ENCODE results near the gene TAS2R5.

TAS2R5 gene

GRCh38 chr7:141785706-141786552 lies 4.1 kb upstream of the TAS2R5 start:
- ChIA-PET POLR2A (no interaction called here), CTCF (interaction anchor here (0.5 to 2.6 kb wide), 33 partner anchors 9 to 675 kb away, joined by 3 to 23 read pairs (median 4); partner anchors contain the start of genes DENND11, SSBP1 and TAS2R4)
- Histone ChIP-seq H3K4me1 (ENCODE audit: control insufficient read depth, insufficient read depth, low read length) (no peaks in the 10 kb centered on the region), H3K9me3 (ENCODE audit: control insufficient read depth, insufficient read depth, low read depth, low read length) (no peaks in the 10 kb centered on the region), H3K4me3 (ENCODE audit: low read depth, low read length) (no peak overlapping the region), H3K27ac (ENCODE audit: extremely low read depth, low read depth, low read length) (no peak overlapping the region), H3K36me3 (ENCODE audit: control insufficient read depth in 2 of 2, insufficient read depth in 1 of 2, low read length in 2 of 2) (peaks cover 0 to 22% of the 10 kb centered on the region in 2 experiments; a peak in 1 of 3 replicates)
- TF ChIP-seq ZNF292 (tag by site-specific recombination; IDR thresholded peaks at IDR 0.05; ENCODE audit: borderline replicate concordance, low read depth) (no peak), CTCF (tag by site-specific recombination; IDR thresholded peaks at IDR 0.05) (peak; percentile 41; the same call in 1 of the 2 replicates), ZNF654 (tag by site-specific recombination; IDR thresholded peaks at IDR 0.05; ENCODE audit: low read depth) (peak; percentile 77), ZBTB21 (tag by site-specific recombination; IDR thresholded peaks at IDR 0.05) (no peak)

- TF ChIP-seq ZBTB49 (tag by site-specific recombination; IDR thresholded peaks at IDR 0.05; ENCODE audit: low read depth) (no peak), ZNF324 (tag by site-specific recombination; IDR thresholded peaks at IDR 0.05) (no peak), ZNF692 (tag by site-specific recombination; IDR thresholded peaks at IDR 0.05) (no peak), ZNF155 (tag by site-specific recombination; IDR thresholded peaks at IDR 0.05) (no peak), ZNF302 (tag by site-specific recombination; IDR thresholded peaks at IDR 0.05; ENCODE audit: low read depth) (no peak), ZNF629 (tag by site-specific recombination; IDR thresholded peaks at IDR 0.05) (no peak), ZBTB6 (tag by site-specific recombination; IDR thresholded peaks at IDR 0.05) (no peak), ZNF311 (tag by site-specific recombination; IDR thresholded peaks at IDR 0.05; ENCODE audit: borderline replicate concordance) (no peak), SCRT2 (tag by site-specific recombination; IDR thresholded peaks at IDR 0.05) (no peak), CTCF (tag by site-specific recombination; IDR thresholded peaks at IDR 0.05) (no peak), ZNF473 (tag by site-specific recombination; IDR thresholded peaks at IDR 0.05) (no peak), PBX3 (CRISPR knock-in tag; IDR thresholded peaks at IDR 0.05) (no peak), ZBTB48 (tag by site-specific recombination; IDR thresholded peaks at IDR 0.05) (no peak), ZNF404 (tag by site-specific recombination; IDR thresholded peaks at IDR 0.05) (no peak)
- POLR2A ChIA-PET: no interaction called here
- Histone ChIP-seq H3K9me3 (ENCODE audit: control insufficient read depth, insufficient read depth, low read depth, low read length) (no peaks in the 10 kb centered on the region), H3K27ac (ENCODE audit: extremely low read depth, low read depth, low read length) (no peak overlapping the region), H3K4me3 (ENCODE audit: low read depth, low read length) (no peak overlapping the region), H3K4me1 (ENCODE audit: control insufficient read depth, insufficient read depth, low read length) (no peaks in the 10 kb centered on the region), H3K36me3 (ENCODE audit: control insufficient read depth in 2 of 2, insufficient read depth in 1 of 2, low read length in 2 of 2) (peaks cover 0 to 24% of the 10 kb centered on the region in 2 experiments; a peak in 1 of 3 replicates)
- CTCF ChIA-PET: interaction anchor here (1.0 kb wide), 1 partner anchor 134 kb away, joined by 3 read pairs; no protein-coding TSS in a partner anchor
Observed at GRCh38 chr7:141788296-141788695, 1.7 kb upstream of the TAS2R5 start.

All from HEK293 (cell line).